ENCODE measurements around the gene PIH1D1. TPM values are rescaled to one million over a fixed set of nuclear protein-coding genes. Genes with fewer than 3 reads are reported as not detected.

PIH1D1 gene
- total and polyA plus RNA-seq, 2 of the 13 experiments (the other 11 are each of a cell fraction or from before 2014, with no cell fraction given) = 110 to 137 TPM

DNA sequence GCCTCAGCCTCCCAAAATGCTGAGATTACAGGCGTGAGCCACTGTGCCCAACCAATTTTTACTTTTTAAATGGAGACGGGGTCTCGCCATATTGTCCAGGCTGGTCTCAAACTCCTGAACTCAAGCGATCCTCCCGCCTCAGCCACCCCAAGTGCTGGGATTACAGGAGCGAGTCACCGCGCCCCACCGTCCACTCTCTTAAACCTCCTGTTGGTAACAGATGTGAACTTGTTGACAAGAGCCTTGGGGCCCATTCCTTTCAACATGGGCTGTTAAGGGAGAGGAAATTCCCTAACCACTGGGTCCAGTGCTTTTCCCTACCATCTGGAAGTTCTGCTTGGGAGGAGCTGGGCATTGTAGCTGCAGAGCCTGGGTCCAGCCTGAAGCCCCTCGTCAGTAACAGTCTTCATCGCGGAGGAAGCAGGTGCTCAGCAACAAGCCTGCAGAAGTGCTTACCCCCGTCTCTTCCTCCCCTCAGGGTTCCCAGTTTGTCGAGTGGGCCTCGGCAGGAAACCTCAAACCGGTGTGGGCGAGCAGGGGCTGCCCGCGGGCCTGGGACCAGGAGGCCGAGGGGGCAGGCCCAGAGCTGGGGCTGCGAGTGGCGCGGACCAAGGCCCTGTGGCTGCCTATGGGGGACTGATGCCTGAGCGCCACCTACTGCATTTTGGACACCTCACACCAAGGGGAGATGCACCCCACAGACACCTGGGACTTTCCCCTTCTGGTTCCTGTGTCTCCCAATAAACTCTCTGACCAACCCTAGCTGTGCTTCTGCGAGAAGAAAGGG, 18.4 kb upstream of the PIH1D1 start:
- 0 out of 2 replicates have a peak, but pooled peaks have one; percentile 9 for TF ChIP-seq STAG1 (CRISPR knock-in tag; IDR thresholded peaks at IDR 0.05)
- TF ChIP-seq, protein P1, sequence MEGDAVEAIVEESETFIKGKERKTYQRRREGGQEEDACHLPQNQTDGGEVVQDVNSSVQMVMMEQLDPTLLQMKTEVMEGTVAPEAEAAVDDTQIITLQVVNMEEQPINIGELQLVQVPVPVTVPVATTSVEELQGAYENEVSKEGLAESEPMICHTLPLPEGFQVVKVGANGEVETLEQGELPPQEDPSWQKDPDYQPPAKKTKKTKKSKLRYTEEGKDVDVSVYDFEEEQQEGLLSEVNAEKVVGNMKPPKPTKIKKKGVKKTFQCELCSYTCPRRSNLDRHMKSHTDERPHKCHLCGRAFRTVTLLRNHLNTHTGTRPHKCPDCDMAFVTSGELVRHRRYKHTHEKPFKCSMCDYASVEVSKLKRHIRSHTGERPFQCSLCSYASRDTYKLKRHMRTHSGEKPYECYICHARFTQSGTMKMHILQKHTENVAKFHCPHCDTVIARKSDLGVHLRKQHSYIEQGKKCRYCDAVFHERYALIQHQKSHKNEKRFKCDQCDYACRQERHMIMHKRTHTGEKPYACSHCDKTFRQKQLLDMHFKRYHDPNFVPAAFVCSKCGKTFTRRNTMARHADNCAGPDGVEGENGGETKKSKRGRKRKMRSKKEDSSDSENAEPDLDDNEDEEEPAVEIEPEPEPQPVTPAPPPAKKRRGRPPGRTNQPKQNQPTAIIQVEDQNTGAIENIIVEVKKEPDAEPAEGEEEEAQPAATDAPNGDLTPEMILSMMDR (CRISPR knock-in tag; IDR thresholded peaks at IDR 0.05) = peak; percentile 44
- TF ChIP-seq POLR2AphosphoS5 (IDR thresholded peaks at IDR 0.05; ENCODE audit: low read depth, low read length) = no peak
- TF ChIP-seq AGO2 (optimal IDR thresholded peaks at IDR 0.05; ENCODE audit: low read depth, low read length) = peak; percentile 33
- CTCF ChIA-PET (ENCODE audit: low intra/inter-chr PET ratio, low total read pairs) = no interaction called here
- H3K4me2 ChIP-seq (ENCODE audit: low read depth, low read length) = no peak overlapping the region
- in situ Hi-C loops (cut with HindIII; ENCODE audit: extremely low pct_ligation_motif_present, low pct_unique_long_range_greater_than_20kb) = no loop called here
- H3K9ac ChIP-seq (ENCODE audit: insufficient read depth, low read depth, low read length) = no peak overlapping the region
- H3K4me3 ChIP-seq (replicated peaks in 1 of 3; ENCODE audit: insufficient read depth in 1 of 3, low read depth in 2 of 3, low read length in 3 of 3) = no peak overlapping the region
- intact Hi-C loops (cut with micrococcal nuclease; ENCODE audit: unreplicated experiment) = no loop called here
- WGBS (ENCODE audit: low lambda C conversion rate) = 96% methylated on average over 11 of the region's 25 CpGs
- ATAC-seq (no peak), DNase-seq (ENCODE audit: low spot score) (no peak), FAIRE-seq (no peak)
- H4K20me1 ChIP-seq (ENCODE audit: insufficient read depth, low read length) = no peaks in the 10 kb centered on the region
- H3K36me3 ChIP-seq (replicated peaks in 1 of 2; ENCODE audit: control insufficient read depth in 1 of 2, insufficient read depth in 2 of 2, low read length in 2 of 2) = peaks cover 1 to 6% of the 10 kb centered on the region in 2 experiments; a peak in 2 of 5 replicates
- H3K27me3 ChIP-seq (ENCODE audit: control insufficient read depth in 1 of 2, insufficient read depth in 2 of 2, low read length in 2 of 2) = no peaks in the 10 kb centered on the region; a peak in 1 of 5 replicates
- BruUV-seq (replicated peaks) = no TSS peak
- POLR2A ChIA-PET = no interaction called here
- no peak overlapping the region for H2AFZ ChIP-seq (ENCODE audit: low read length)
- no peaks in the 10 kb centered on the region for H3K79me2 ChIP-seq (ENCODE audit: insufficient read depth, low read length)
- peaks cover 13% of the 10 kb centered on the region for H3K4me1 ChIP-seq (ENCODE audit: insufficient read depth, low read length)
- H3K9me3 ChIP-seq (ENCODE audit: low read length) = no peaks in the 10 kb centered on the region
- H3K27ac ChIP-seq (ENCODE audit: extremely low read length, insufficient read depth, low read length) = no peak overlapping the region

DNA sequence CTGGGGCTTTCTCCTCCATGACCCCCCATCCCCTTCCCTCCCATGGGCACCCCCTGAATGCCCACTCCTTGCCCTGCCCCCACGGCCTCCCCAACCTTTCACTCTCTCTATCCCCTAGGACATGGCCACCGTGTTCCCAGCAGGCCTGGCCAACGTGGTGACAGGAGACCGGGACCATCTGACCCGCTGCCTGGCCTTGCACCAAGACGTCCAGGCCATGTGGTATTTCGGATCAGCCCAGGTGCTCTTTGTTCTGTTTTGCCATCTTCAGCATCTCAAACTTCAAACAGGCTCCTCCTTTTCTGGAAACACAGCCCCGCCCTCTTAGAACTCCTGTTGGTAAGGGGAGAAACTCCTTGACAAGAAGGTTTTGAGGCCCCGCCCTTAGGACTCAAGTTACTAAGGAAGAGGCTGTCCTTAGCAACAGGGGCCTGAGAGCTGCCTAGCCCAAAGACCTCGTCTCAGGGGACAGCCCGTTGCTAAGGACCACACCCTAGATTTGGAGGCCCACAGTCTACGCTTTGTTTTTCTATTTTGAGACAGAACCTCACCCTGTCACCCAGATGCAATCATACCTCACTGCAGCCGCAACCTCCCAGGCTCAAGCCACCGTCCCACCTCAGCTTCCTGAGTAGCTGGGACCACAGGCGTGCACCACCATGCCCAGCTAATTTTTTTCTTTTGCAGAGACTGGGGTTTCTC, 17.3 kb upstream of the PIH1D1 start:
- in situ Hi-C loops (cut with HindIII; ENCODE audit: extremely low pct_ligation_motif_present, low pct_unique_long_range_greater_than_20kb) = no loop called here
- no peak overlapping the region for H2AFZ ChIP-seq (ENCODE audit: low read length)
- ATAC-seq (no peak), DNase-seq (ENCODE audit: low spot score) (no peak), FAIRE-seq (no peak)
- no peaks in the 10 kb centered on the region; a peak in 1 of 5 replicates for H3K27me3 ChIP-seq (ENCODE audit: control insufficient read depth in 1 of 2, insufficient read depth in 2 of 2, low read length in 2 of 2)
- H3K9ac ChIP-seq (ENCODE audit: insufficient read depth, low read depth, low read length) = no peak overlapping the region
- ChIA-PET CTCF (ENCODE audit: low intra/inter-chr PET ratio, low total read pairs) (no interaction called here), POLR2A (no interaction called here)
- peaks cover 6% of the 10 kb centered on the region; the same call in 1 of the 2 replicates for H3K4me1 ChIP-seq (ENCODE audit: insufficient read depth, low read length)
- no peaks in the 10 kb centered on the region for H3K79me2 ChIP-seq (ENCODE audit: insufficient read depth, low read length)
- peaks cover 1 to 6% of the 10 kb centered on the region in 2 experiments; a peak in 2 of 5 replicates for H3K36me3 ChIP-seq (replicated peaks in 1 of 2; ENCODE audit: control insufficient read depth in 1 of 2, insufficient read depth in 2 of 2, low read length in 2 of 2)
- 95% methylated on average over 15 of the region's 15 CpGs for WGBS (ENCODE audit: low lambda C conversion rate)
- H3K9me3 ChIP-seq (ENCODE audit: low read length) = no peaks in the 10 kb centered on the region
- BruUV-seq (replicated peaks) = no TSS peak
- intact Hi-C loops (cut with micrococcal nuclease; ENCODE audit: unreplicated experiment) = no loop called here
- H3K4me2 ChIP-seq (ENCODE audit: low read depth, low read length) = no peak overlapping the region
- no peak overlapping the region for H3K4me3 ChIP-seq (replicated peaks in 1 of 3; ENCODE audit: insufficient read depth in 1 of 3, low read depth in 2 of 3, low read length in 3 of 3)
- no peak overlapping the region for H3K27ac ChIP-seq (ENCODE audit: extremely low read length, insufficient read depth, low read length)
- H4K20me1 ChIP-seq (ENCODE audit: insufficient read depth, low read length) = no peaks in the 10 kb centered on the region
- no peak for TF ChIP-seq ONECUT2 (CRISPR knock-in tag; IDR thresholded peaks at IDR 0.05)
- TF ChIP-seq, protein P2, sequence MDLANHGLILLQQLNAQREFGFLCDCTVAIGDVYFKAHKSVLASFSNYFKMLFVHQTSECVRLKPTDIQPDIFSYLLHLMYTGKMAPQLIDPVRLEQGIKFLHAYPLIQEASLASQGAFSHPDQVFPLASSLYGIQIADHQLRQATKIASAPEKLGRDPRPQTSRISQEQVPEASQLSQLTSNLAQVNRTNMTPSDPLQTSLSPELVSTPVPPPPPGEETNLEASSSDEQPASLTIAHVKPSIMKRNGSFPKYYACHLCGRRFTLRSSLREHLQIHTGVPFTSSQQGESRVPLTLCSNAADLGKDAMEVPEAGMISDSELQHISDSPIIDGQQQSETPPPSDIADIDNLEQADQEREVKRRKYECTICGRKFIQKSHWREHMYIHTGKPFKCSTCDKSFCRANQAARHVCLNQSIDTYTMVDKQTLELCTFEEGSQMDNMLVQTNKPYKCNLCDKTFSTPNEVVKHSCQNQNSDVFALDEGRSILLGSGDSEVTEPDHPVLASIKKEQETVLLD (CRISPR knock-in tag; IDR thresholded peaks at IDR 0.05; ENCODE audit: low read depth) = no peak
- TF ChIP-seq ZNF501 (CRISPR knock-in tag; IDR thresholded peaks at IDR 0.05) = no peak
- TF ChIP-seq, protein P3, sequence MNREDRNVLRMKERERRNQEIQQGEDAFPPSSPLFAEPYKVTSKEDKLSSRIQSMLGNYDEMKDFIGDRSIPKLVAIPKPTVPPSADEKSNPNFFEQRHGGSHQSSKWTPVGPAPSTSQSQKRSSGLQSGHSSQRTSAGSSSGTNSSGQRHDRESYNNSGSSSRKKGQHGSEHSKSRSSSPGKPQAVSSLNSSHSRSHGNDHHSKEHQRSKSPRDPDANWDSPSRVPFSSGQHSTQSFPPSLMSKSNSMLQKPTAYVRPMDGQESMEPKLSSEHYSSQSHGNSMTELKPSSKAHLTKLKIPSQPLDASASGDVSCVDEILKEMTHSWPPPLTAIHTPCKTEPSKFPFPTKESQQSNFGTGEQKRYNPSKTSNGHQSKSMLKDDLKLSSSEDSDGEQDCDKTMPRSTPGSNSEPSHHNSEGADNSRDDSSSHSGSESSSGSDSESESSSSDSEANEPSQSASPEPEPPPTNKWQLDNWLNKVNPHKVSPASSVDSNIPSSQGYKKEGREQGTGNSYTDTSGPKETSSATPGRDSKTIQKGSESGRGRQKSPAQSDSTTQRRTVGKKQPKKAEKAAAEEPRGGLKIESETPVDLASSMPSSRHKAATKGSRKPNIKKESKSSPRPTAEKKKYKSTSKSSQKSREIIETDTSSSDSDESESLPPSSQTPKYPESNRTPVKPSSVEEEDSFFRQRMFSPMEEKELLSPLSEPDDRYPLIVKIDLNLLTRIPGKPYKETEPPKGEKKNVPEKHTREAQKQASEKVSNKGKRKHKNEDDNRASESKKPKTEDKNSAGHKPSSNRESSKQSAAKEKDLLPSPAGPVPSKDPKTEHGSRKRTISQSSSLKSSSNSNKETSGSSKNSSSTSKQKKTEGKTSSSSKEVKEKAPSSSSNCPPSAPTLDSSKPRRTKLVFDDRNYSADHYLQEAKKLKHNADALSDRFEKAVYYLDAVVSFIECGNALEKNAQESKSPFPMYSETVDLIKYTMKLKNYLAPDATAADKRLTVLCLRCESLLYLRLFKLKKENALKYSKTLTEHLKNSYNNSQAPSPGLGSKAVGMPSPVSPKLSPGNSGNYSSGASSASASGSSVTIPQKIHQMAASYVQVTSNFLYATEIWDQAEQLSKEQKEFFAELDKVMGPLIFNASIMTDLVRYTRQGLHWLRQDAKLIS (CRISPR knock-in tag; IDR thresholded peaks at IDR 0.05) = no peak
